SK-MEL-5 (cell line): Measurements from ENCODE around the gene MS4A6E. TPM values are rescaled to one million over a fixed set of nuclear protein-coding genes. Genes with fewer than 3 reads are reported as not detected.

Source experiments
- DNase-seq: peaks from one replicate; pipeline ENCODE4 v3.0.0-alpha.2; 2016; ENCODE audit warnings: low read depth, low spot score
- in situ Hi-C: cut with HindIII; loops from 2 replicates; pipeline ENCODE4 v1.10.0; 2016; ENCODE audit warnings: low sequenced_read_pairs, high pct_unique_total_duplicates, low pct_unique_long_range_greater_than_20kb
- total RNA-seq: library from RNA; depleted of rRNA; stranded (reverse); fragments of >200 nt; shearing (Covaris generic); gene quantifications from 2 replicates; pipeline ENCODE4 v1.2.3, GENCODE V29; 2014

The MS4A6E gene
- total RNA-seq, 1 experiment from 2014 or later: not detected

- DNase-seq: no peak
- in situ Hi-C loops: no loop called here
Measured at GRCh38 chr11:60321051-60321450, 6.0 kb upstream of the MS4A6E start.

DNA sequence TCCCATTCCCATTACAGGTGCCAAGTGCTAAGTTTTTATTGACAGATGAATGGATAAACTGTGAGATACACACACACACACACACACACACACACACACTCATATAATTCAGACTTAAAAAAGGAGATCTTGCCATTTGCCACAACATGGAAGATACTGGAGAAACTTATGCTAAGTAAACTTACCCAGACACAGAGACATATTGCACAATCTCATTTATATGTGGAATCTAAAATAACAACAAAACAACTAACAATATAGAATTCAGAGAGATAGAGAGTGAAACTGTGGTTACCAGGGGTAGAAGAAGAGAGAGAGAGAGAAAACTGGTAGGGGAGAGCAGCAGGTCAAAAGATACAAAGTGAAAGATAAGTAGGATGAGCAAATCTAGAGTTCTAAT is 1.4 kb downstream of the MS4A6E start:
- DNase-seq: no peak
- in situ Hi-C loops: no loop called here

- in situ Hi-C loops: no loop called here
- DNase-seq: no peak
Measured at GRCh38 chr11:60332846-60333245, 5.8 kb downstream of the MS4A6E start.

DNA sequence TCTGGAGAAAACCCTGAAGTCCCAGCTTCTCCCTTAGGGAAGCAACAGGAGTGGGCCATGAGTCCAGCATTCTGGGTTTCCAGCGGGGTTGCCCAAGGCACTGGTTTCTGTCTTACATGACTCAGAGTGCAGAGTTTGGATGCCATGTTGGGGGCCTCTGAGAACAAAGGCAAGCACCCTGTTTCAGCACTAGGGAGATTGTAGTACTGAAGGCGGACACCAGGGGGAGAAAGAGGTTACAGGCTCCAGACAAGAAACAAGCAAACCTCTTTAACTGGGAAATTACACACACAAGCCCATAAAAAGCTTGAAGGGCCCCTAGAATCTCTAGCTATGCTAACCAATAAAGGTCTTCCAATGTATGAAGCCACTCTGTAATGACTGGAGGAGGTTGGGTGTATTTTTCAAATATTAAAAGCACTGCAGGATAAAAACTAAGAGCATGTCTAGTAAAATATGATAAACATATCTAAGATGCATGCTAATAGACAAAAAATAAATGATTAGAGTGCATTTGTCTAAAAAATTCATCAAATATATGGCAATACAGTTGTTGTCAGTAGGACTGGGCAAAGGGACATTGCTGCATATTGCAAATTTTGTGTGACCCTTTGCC is 7.1 kb downstream of the MS4A6E start:
- in situ Hi-C loops: no loop called here

GRCh38 chr11:60336767-60337391 is 9.8 kb downstream of the MS4A6E start:
- in situ Hi-C loops: no loop called here
- DNase-seq: no peak

More for the DNA sequence above, 7.1 kb downstream of the MS4A6E start:
- peak; percentile 73 for DNase-seq

DNA sequence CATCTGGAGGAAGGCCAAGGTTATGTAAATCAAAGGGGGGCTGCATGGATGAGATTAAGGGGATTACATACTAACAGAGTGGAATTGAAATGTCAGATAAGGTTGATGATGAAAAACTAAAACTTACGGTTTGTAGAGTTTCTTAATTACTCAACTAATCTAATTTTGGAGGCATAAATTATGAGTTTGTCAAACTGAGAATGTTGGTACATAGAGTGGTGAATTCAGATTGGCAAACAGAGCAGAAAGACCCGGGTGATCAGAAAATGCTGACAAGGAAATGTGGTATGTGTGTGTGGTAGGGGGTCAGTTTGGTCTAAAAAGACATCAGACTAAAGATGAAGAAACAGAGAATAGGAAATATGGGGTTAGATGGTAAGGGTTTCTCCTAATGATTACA is 11.0 kb downstream of the MS4A6E start:
- no peak for DNase-seq
- in situ Hi-C loops: no loop called here

DNA sequence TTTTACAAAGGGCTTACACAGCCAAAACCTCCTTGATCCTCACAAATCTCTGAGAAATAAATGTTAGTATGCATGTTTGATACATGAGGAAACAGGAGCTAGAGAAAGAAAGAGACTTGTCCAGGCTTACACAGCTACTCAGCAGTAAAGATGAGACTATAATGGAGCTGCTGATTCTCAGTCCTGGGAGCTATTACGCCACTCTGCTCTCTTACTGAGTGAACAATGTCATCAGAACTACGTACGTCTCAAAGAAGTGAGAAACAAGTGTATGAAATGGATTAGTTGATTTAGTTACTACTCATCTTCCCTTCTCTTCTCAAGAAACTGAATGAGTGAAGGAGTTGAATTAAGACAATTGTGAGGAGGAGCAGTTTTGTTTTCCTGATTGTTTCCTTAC is 12.3 kb downstream of the MS4A6E start:
- DNase-seq: no peak
- in situ Hi-C loops: no loop called here

DNA sequence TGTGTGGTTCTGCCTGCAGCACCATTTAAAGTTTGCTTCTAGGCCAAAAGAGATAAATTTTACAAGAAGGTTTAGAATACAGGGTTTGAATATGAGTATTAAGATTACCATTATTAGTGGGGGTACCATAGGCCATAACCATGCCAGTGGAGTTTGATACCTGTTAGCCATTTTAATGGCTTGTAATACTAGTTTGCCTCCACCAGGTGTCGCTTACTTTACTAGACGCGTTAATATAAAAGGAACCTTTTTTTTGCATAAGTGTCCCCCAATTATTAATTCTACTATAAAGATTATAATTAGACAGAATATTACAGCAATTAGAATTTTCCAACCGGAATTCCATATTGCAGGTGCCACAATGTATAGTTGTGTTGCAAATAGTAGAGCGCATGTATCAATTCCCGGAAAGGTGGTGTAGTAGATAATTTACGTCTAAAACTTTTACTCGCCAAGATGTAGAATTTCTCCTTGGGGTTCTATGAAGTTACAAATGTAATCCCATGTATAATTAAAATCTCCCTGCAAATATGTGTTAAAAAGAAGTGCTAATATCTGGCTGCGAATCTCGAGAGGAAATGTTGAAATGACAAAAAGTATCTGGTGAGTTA is 16.1 kb downstream of the MS4A6E start:
- in situ Hi-C loops: no loop called here
- peak; percentile 40 for DNase-seq

GRCh38 chr11:60344146-60344545 is 17.1 kb downstream of the MS4A6E start:
- in situ Hi-C loops: no loop called here
- no peak for DNase-seq

GRCh38 chr11:60345489-60345888 is 18.4 kb downstream of the MS4A6E start:
- DNase-seq: peak; percentile 51
- in situ Hi-C loops: no loop called here

GRCh38 chr11:60347084-60347797 is 20.2 kb downstream of the MS4A6E start:
- in situ Hi-C loops: no loop called here
- no peak for DNase-seq

DNA sequence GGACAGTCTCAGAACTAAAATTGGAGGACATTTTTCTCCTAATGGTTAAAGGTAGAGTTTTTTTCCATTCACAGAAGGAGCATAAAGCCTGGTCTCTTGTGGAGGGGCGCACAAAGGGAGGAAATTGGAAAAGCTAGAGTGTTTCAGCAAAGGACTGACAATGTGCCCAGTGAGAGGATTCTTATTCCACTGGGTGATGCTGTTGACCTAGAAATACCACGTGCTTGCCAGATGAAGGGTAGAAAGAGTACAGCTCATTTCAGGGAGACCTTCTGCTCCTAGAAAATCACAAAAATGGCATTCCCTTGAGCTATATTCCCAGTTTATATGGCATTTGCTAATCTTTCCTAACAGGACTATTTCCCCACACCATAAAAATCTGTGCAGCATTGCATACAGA is 21.1 kb downstream of the MS4A6E start:
- peak; percentile 37 for DNase-seq
- in situ Hi-C loops: no loop called here

DNA sequence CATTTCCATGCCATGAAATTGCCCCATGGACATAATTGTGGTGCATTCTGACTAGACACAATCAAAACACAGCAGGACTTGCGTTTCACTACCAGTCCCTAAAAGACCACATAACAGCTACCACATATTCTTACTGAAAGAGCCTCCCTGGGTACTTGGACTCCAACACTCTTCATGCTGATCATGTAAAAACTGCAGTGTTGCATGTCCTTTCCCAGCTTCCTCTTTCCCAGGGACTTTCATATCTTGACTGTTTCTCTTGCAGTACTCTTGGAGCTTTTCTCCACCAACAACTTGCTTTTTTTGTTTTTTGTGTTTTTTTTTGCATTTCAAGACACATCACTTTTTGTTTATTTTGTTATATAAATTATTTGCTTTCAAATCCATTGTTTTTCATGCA is 22.9 kb downstream of the MS4A6E start:
- DNase-seq: no peak
- in situ Hi-C loops: no loop called here

GRCh38 chr11:60357771-60358170 is 30.7 kb downstream of the MS4A6E start:
- in situ Hi-C loops: no loop called here

DNA sequence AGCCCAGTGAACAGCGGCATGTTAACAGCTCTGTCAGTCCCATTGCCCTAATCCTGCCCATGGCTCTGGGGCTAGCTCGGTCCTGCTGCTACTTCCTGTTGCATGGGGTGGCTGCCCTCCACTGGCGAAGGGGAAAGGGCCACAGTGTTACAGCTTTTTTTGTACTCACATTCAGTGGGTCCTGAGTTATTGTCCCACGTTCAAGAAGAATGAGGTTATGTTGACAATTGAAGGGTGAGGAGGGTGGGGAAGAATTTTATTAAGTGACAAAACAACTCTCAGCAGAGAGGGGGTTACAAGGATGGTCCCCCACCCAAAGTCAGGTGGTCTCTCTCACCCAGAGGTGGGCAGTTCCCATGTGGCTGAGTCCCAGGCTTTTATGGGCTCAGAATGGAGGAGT is 33.6 kb downstream of the MS4A6E start:
- in situ Hi-C loops: no loop called here

More at GRCh38 chr11:60357771-60358170, 30.7 kb downstream of the MS4A6E start:
- no peak for DNase-seq

DNA sequence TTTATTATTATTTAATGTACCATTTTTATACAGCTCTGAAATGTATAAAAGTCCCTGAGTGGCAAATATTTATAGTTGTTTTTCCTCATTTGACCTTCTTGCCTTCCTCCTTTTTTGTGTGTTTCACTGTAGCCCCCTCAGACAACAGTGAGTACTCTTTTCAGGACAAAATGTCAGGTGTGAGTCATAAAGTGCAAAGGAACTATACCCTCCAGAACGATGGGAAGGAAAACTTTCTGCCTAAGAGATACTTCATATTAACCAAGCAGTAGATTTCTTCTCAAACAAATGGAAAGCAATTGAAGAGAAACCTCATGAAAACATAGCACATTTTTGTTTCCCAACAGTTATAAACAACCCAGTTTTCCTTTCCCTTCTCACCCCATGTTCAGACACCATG is 35.2 kb downstream of the MS4A6E start:
- peak; percentile 4 for DNase-seq
- in situ Hi-C loops: no loop called here

More for the DNA sequence above, 33.6 kb downstream of the MS4A6E start:
- DNase-seq: no peak

- in situ Hi-C loops: no loop called here
- peak; percentile 80 for DNase-seq
Measured at GRCh38 chr11:60363542-60364470, 36.8 kb downstream of the MS4A6E start.
